Hepatocyte (in vitro differentiated cells): ENCODE data around the gene FOXN4.

Source experiments
- EZH2 ChIP-seq: fragments of 200-600 bp; sonication (generic); IDR thresholded peaks from 2 replicates; pipeline ENCODE4 v1.6.1; 2016; ENCODE audit warnings: antibody characterized with exemption, mild to moderate bottlenecking, borderline replicate concordance
- EZH2phosphoT487 ChIP-seq: fragments of 200-600 bp; sonication (generic); IDR thresholded peaks from one replicate; pipeline ENCODE4 v1.6.1; 2018; ENCODE audit warnings: antibody characterized with exemption, mild to moderate bottlenecking, low read depth, moderate library complexity; ENCODE audit not compliant: unreplicated experiment, severe bottlenecking
- TF ChIP-seq, protein P1 (sequence below): fragments of 200-600 bp; sonication (generic); IDR thresholded peaks from 2 replicates; pipeline ENCODE4 v1.5.1; 2016; ENCODE audit warnings: antibody characterized with exemption, mild to moderate bottlenecking; ENCODE audit not compliant: poor library complexity

DNA sequence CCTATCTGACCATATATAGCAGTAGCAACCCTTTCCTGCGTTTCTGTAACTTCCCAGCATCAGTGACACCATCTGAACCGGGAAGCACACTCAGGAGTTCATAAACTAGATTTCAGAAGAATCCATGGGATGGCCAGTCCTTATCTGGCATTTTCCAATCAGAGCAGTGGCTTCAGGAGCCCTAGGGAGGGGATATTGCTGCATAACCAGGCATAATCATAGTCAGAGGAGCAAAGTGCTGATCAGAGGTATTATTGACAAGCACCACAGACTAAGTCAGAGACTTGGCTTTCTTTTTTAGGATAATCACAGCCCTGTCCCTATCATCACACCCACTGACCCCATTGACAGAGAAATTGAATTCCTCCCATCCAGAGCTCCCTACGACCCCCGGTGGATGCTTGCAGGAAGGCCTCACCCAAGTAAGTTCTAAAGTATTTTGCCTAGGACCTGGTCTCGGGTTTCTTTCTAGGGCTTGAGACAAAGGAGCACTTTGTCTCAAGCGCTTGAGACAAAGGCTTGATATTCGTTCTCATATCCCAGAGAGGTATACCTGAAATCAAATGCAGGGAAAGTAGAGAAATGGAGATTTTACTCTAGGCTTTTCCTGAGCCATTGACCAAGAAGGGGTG lies 55.1 kb downstream of the FOXN4 start:
- TF ChIP-seq, protein P1, sequence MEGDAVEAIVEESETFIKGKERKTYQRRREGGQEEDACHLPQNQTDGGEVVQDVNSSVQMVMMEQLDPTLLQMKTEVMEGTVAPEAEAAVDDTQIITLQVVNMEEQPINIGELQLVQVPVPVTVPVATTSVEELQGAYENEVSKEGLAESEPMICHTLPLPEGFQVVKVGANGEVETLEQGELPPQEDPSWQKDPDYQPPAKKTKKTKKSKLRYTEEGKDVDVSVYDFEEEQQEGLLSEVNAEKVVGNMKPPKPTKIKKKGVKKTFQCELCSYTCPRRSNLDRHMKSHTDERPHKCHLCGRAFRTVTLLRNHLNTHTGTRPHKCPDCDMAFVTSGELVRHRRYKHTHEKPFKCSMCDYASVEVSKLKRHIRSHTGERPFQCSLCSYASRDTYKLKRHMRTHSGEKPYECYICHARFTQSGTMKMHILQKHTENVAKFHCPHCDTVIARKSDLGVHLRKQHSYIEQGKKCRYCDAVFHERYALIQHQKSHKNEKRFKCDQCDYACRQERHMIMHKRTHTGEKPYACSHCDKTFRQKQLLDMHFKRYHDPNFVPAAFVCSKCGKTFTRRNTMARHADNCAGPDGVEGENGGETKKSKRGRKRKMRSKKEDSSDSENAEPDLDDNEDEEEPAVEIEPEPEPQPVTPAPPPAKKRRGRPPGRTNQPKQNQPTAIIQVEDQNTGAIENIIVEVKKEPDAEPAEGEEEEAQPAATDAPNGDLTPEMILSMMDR, result no peak
- TF ChIP-seq EZH2phosphoT487 (no peak), EZH2 (no peak)
